ELF-1 (cell line): ENCODE data around the gene PKN1.
"Not testable (repeated sequence)": the region's sequence is repeated elsewhere in the genome, so short reads cannot be mapped to it uniquely, and the experiment has no call there.

Experiments
- DNase-seq: peaks from one replicate; pipeline ENCODE4 v3.0.0-alpha.2; 2016; ENCODE audit warnings: low read depth, low spot score

PKN1 gene

DNA sequence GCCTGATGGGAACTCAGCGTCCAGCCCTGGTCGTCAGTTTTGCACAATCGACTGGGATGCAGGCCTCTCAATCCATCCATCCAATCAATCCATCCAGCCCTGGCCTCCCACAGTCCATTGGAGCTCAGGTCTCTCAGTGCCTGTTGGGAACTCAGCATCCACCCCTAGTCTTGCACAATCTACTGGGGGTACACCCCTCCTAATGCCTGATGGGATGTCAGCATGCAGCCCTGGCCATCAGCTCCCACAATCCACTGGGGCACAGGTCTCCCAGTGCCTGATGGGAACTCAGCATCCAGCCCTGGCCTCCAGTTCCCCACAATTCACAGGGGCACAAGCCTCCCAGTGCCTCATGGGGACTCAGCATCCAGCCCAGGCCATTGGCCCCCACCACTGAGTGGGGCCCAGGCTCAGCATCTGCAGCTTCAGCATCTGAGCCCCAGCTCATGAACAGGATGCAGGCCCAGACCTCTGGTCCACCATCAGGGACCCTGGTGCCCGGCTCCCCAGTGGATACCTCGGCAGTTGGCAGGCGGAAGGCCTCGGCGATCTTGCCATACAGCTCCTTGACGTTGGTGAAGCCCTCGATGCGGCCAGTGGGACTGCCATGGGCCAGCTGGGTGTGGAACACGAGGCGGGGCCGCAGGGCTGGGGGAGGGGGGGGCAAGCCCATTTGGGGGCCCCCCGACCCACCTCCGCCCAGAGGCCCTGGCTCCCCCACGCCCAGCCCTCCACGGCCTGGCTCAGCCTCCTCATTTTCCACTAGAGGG lies 49.3 kb downstream of the PKN1 start:
- DNase-seq, result no peak

DNA sequence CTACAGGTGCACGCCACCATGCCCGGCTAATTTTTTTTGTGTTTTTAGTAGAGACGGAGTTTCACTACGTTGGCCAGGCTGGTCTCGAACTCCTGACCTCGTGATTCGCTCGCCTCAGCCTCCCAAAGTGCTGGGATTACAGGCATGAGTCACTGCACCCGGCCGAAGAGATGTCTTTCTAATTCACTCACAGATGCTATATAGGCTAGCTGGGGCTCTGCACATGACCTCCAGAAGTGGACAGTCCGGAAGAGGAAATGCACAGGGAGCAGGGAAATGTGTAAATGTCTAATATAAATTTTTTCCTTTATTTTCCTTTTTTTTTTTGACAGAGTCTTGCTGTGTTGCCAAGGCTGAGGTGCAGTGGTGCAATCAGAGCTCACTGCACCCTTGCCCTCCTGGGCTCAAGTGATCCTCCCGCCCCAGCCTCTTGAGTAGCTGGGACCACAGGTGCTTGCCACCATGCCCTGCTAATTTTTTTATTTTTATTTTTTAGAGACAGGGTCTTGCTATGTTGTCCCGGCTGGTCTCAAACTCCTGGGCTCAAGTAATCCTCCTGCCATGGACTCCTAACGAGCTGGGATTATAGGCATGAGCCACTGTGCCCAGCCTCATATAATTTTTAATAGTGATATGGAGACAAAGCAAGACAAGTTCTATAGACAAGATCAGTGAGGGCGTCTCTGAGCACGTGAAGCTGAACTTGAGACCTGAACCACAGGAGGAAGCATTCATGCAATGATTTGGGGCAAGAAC lies 54.4 kb downstream of the PKN1 start:
- DNase-seq, result no peak

- DNase-seq, result no peak
Observed at GRCh38 chr19:14492756-14493337, 59.7 kb downstream of the PKN1 start.

GRCh38 chr19:14494411-14494810 lies 61.3 kb downstream of the PKN1 start:
- DNase-seq, result no peak

- no peak for DNase-seq
Observed at GRCh38 chr19:14494910-14495671, 62.0 kb downstream of the PKN1 start.

- no peak for DNase-seq
Observed at GRCh38 chr19:14495672-14496028, 62.5 kb downstream of the PKN1 start.

DNA sequence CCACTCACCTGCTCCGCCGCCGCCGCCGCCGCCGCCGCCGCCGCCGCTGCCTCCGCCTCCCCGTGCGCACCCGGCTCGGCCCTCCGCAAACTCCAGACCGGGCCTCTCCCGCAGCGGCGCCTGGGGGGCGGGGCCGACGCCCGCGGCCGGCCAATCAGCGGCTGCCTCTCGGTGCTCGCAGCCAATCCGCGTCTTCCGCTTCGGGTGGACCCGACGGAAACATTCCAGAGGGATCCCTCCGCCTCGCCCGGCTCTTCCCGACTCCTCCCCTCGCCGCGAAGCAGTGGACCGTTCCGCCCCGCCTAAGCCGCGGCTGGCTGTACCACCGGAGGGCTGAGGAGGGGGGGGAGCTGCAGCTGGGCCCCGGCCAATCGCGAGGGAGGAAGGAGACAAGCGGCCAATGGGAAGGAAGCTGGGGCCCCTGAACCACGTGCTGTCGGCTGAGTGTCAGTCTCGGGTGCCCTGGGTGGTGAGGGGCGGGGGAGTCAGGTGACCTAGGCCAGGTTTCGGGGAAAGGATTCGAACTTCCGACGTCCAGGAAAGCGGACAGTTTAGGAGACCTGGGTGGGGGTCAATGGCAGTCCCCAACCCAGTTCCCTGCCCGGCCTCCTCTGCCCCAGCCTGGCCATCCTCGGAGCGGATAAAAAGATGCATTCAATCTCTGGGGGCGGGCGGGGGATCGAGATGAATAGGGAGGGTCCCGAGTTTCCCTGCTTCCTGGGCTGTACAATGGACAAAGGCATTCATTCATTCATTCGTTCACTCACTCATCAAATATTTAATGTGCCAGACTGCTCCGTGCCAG lies 63.1 kb downstream of the PKN1 start, which contains the start of gene GIPC1:
TSS of gene GIPC1 (minus strand) at position 99 of the 805 bp plus-strand sequence. CDS start 13,151 bp downstream, outside the sequence.
- peak; percentile 100 for DNase-seq

GRCh38 chr19:14496834-14497227 lies 63.7 kb downstream of the PKN1 start:
- DNase-seq, result no peak

DNA sequence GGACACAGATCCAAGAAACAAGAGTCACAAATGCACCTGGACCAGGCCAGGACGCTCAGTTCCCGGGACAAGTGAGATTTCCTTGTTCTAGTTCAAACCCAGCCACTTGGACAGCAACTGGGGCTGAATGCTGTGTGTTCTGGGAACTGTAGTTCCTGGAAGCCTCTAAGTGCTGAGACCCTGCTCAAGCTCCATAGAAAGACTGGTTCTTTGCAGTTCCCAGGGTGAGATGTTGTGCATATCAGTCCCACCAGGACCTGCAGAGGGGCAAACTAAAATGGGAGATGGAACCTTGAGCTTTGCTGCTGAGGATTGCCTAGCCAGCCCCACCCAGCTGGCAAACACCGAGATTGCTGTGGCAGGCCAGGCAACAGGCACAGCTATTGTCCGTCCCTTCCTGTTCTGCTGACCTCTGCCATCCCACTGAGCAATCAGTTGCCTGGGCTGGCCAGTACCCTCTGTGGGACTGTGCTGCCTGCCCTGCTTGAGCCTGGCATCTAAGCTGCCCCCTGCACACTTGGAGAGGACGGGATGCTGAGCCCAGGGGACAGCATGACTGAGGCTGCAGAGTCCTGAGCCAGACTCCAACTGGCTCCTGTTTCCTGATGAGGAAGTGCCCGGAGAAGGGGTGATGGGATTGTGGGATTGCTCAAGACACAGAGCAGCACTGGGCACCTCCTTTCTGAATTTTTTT lies 64.3 kb downstream of the PKN1 start:
- no peak for DNase-seq

DNA sequence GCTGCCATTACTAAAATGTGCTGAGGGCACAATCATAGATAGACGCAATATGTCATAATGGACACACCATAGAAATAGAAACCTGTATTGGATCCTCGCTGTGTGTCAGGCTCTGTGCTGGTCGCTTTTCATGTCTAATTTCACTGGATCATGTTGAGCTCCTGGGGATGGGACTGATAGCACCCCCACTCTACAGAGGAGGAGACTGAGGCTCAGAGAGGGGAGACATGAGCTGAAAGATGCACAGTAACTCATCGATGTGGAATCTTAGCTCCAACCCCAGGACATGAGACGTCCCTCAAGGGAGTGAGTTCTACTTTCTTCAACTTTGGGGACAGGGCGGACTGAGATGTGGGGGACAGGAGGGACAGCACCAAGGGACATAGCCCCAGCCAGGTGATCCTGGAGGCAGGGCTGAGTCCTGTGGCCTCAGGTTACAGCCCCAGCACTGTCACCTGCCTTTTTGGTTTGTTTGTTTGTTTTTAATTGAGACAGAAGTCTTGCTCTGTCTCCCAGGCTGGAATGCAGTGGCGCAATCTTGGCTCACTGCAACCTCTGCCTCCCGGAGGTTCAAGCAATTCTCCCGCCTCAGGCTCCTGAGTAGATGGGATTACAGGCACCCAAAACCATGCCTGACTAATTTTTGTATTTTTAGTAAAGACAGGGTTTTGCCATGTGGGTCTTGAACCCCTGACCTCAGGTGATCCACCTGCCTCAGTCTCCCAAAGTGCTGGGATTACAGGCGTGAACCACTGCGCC lies 69.4 kb downstream of the PKN1 start:
- peak; percentile 86 for DNase-seq

DNA sequence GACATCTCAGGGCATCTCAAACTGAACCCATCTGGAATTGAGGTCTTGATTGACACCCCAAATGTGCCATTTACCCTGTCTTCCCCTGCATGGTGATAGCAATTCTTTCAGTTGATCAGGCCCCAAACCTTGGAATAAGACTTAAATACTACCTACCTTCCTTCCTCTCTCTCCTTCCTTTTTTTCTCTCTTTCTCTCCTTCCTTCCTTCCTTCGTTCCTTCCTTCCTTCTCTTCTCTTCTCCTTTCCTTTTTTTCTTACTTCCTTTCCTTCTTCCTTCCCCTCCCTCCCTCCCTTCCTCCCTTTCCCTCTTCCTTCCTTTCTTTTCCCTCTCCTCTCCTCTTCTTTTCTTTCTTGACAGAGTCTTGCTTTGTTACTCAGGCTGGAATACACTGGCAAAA lies 70.2 kb downstream of the PKN1 start:
- no peak for DNase-seq

GRCh38 chr19:14504575-14504974 lies 71.5 kb downstream of the PKN1 start:
- not testable (repeated sequence) for DNase-seq

DNA sequence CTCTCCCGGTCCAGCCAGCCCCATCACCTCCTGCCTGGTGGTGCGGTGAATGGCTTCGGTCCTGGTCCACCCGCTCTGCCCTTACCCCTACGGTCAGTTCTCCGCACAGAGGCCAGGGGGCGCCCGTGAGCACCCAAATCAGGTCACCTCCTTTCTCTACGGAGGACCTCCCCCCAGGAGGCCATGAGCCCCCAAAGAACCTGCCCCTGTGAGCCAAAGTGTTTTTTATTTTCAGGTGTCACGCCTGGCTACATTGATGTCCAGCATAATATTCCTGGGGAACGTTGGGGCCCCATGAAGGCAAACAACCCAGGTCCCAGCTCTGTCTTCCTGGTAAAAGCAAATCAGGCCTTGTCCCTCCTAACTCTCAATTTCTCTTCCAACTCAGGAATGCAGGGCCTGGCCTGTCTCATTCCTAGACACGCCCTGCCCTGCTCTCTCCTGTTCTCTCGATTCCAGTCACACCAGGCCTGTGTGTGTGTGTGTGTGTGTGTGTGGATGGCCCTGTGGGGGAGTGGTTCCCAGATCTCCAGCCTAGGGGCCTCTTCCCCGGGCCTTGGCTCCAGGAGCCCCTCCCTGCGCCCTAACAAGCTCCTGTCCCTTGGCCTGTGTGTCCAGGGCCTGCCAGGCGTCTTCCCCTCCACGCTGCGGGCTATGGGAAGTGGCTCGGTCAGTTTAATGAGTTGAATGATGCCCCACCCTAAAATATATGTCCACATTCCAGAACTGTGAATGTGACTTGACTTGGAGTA lies 72.6 kb downstream of the PKN1 start:
- peak; percentile 94 for DNase-seq

- DNase-seq, result no peak
Observed at GRCh38 chr19:14507704-14508542, 74.8 kb downstream of the PKN1 start.

DNA sequence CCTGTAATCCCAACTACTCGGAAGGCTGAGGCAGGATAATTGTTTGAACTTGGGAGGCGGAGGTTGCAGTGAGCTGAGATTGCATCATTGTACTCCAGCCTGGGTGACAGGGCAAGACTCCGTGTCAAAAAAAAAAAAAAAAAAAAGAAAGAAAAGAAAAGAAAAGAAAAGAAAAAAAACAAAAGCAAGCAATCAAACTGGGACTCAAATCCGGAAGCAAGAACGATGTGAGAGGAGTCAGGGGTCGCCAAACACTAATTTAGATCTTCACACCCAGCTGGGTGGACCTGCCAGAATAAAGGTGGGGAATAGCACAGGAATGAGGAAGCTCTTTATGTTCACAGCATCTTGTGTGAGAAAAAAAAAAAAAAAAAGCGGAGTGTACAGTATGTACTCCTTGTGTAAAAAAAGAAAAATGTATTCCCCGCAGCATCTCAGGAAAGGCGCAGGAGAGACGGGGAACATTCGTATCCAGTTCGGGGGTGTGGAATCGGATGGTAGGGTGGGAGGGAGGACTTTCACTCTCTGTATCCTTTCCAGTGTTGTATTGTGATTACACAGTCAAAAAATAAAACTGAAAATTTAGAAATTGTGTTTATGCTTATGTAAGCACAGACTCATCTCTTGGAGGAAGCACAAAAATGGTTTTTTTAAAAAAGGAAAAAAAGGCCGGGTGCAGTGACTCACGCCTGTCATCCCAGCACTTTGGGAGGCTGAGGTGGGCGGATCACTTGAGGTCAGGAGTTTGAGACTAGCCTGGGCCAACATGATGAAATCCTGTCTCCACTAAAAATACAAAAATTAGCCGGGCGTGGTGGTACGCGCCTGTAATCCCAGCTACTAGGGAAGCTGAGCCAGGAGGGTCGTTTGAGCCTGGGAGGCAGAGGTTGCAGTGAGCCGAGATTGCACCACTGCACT lies 77.5 kb downstream of the PKN1 start:
- no peak for DNase-seq

- no peak for DNase-seq
Observed at GRCh38 chr19:14511229-14511593, 78.1 kb downstream of the PKN1 start.

- no peak for DNase-seq
Observed at GRCh38 chr19:14512406-14512961, 79.4 kb downstream of the PKN1 start.
